DLD1 (cell line): ENCODE results near the gene PPRC1.
"Not testable (repeated sequence)": the region's sequence is repeated elsewhere in the genome, so short reads cannot be mapped to it uniquely, and the experiment has no call there.

Experiments
- in situ Hi-C: cut with HindIII; loops from 2 replicates; pipeline ENCODE4 v1.10.0; 2017; ENCODE audit warnings: low sequenced_read_pairs

Gene PPRC1

DNA sequence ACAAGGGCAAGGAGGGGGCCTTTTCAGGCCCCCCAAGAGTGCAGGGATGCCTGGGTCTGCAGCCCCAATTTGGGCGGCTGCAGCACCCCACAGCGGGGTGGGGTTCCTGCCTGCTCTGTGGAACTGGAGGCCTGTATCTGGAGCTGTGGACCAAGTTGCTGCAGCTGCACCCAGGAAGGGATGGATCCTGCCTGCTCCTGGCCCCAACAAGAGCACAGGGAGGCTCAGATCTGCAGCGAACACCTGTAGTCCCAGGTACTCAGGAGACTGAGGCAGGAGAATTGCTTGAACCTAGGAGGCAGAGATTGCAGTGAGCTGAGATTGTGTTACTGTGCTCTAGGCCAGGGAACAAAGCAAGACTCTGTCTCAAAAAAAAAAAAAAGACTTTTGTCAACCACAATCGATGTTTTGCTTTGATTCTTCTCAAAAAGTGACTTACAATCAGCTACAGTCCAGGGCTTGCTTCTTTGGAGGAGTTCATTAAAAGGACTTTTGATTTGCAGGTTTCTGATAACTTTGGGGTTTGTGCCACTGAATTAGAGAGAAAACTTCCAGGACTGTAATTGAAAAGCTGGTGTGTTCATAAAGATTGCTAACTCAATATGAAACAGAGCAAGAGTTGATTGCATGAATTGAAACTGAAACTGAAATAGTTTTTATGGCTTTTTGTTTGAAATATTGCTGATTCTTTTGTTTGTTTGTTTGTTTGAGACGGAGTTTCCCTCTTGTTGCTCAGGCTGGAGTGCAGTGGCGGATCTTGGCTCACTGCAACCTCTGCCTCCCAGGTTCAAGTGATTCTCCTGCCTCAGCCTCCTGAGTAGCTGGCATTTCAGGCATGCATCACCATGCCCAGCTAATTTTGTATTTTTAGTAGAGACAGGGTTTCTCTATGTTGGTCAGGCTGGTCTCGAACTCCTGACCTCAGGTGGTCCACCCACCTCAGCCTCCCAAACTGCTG is 56.4 kb downstream of the PPRC1 start:
- in situ Hi-C loops, result not testable (repeated sequence)

DNA sequence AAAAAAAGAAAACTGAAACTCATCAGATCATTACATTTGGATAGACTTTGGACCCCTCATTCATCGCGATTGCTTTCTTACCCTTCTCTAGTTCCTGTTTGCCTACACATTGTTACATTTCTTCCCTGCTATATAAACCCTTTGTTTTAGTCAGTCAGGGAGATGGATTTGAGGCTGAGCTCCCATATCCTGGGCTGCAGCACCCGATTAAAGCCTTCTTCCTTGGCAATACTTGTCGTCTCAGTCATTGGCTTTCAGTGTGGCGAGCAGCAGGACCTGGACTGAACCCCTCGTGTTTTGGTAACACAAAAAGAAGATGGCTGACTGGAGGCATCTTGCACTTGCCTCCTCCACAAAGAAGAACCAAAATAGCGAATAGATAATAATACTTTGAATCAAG is 59.1 kb downstream of the PPRC1 start:
- in situ Hi-C loops, result no loop called here

DNA sequence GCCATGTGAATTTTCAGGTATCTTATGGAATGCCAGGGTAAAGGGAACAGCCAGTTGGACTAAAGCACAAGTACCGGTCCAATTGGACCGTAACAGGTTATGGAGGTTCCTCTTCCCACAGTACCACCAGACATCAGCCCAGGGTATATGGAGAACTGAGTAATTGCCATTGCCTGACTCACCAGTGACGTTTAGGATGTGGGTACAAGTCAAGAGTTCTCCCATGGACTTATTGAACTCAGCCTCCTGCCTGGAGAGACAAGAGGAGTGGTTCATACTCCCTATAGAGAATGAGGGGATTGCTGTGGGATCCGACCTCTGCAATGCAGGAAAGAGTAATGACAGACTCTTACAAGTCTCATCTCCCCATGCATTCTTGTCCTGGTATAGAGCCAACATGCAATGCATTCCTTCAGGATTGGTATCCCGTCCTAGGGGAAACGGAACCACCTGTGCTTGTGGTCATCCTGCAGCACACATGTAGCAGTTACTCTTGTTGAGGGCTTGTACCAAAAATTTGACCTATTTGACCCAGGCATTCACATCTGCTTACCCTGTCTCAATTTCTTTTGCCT is 62.5 kb downstream of the PPRC1 start:
- in situ Hi-C loops, result no loop called here

DNA sequence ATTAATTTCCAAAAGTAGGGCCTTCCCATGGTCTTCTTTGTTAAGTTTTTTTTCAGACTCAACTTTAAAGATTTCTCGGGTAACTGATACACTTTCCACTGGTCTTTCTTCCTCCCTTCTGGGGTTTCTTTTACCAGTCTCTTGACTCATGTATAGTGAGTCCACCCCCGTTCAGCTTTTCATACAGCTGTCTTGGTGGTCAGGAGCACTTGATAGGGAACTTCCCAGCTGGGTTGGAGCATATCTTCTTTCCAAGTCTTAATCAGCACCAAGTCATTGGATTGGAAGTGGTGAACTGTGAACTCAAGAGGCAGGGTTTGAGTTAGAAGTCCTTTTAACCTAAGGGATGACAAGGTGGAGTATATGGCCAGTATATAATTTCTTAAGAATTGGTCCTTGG is 64.1 kb downstream of the PPRC1 start:
- in situ Hi-C loops, result no loop called here

DNA sequence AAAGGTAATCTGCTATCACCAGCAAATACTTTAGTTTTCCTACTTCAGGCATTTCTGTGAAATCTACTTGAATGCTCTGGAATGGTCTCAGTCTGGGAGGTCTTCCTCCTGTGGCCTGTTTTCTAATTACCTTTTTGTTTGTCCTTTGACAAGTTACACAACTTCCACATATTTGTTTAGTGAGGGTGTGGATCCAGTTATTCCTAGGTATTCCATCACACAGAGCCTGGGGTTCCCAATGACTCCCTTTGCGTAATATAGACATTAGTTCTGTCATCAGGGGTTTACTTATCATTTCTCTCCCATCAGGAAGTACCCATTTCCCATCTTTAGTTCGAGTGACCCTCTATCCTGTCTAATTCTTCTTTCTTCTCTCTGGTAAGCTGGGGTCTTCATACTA is 65.2 kb downstream of the PPRC1 start:
- in situ Hi-C loops, result no loop called here
